Astrocyte (in vitro differentiated cells and primary cell): ENCODE data around the gene KIAA0319L. TPM values are rescaled to one million over a fixed set of nuclear protein-coding genes. Genes with fewer than 3 reads are reported as not detected.
"Not testable (repeated sequence)": the region's sequence is repeated elsewhere in the genome, so short reads cannot be mapped to it uniquely, and the experiment has no call there.

Source experiments
- DNase-seq: peaks from one replicate; pipeline ENCODE4 v3.0.0-alpha.2; 2010; ENCODE audit warnings: low read depth
- FAIRE-seq: peaks from 2 replicates; lab custom pipeline; 2011; peaks lifted over from hg19 to GRCh38; lab: Jason Lieb, UNC
- H2AFZ ChIP-seq: 2 replicates; pipeline ENCODE4 v1.6.0; 2012; ENCODE audit warnings: low read depth, low read length, inconsistent platforms
- H3K27ac ChIP-seq: 2 replicates; pipeline ENCODE4 v1.5.1; 2011; ENCODE audit warnings: low read depth, low read length, inconsistent platforms
- H3K27me3 ChIP-seq: 2 replicates; pipeline ENCODE4 v1.6.0; 2011; ENCODE audit warnings: low read length, inconsistent platforms; ENCODE audit not compliant: insufficient read depth
- H3K36me3 ChIP-seq: 2 replicates; pipeline ENCODE4 v1.5.1; 2011; ENCODE audit warnings: low read length, inconsistent platforms; ENCODE audit not compliant: insufficient read depth
- H3K4me1 ChIP-seq: 2 replicates; pipeline ENCODE4 v1.5.1; 2011; ENCODE audit warnings: low read length, inconsistent platforms; ENCODE audit not compliant: insufficient read depth
- H3K4me2 ChIP-seq: 2 replicates; pipeline ENCODE4 v1.6.0; 2012; ENCODE audit warnings: low read length, inconsistent platforms
- H3K4me3 ChIP-seq: 2 replicates; pipeline ENCODE4 v1.5.1; 2011; ENCODE audit warnings: low read depth, mild to moderate bottlenecking, low read length, inconsistent platforms; ENCODE audit not compliant: insufficient read depth
- H3K79me2 ChIP-seq: 2 replicates; pipeline ENCODE4 v1.6.0; 2012; ENCODE audit warnings: mild to moderate bottlenecking, low read length, inconsistent platforms; ENCODE audit not compliant: insufficient read depth
- H3K9ac ChIP-seq: 2 replicates; pipeline ENCODE4 v1.6.0; 2012; ENCODE audit warnings: mild to moderate bottlenecking, low read length, inconsistent platforms
- H3K9me3 ChIP-seq: 2 replicates; pipeline ENCODE4 v1.5.1; 2012; ENCODE audit warnings: low read depth, mild to moderate bottlenecking, low read length, inconsistent platforms; ENCODE audit not compliant: insufficient read depth
- H4K20me1 ChIP-seq: 2 replicates; pipeline ENCODE4 v1.6.0; 2012; ENCODE audit warnings: low read length, inconsistent platforms; ENCODE audit not compliant: insufficient read depth
- H3K27ac Mint-ChIP-seq: one replicate; pipeline ENCODE4 v1.8.0; 2021; ENCODE audit warnings: mild to moderate bottlenecking, mixed read lengths; ENCODE audit not compliant: unreplicated experiment
- H3K27me3 Mint-ChIP-seq: one replicate; pipeline ENCODE4 v1.8.0; 2021; ENCODE audit warnings: low read depth, mixed read lengths; ENCODE audit not compliant: unreplicated experiment
- H3K36me3 Mint-ChIP-seq: one replicate; pipeline ENCODE4 v1.8.0; 2021; ENCODE audit warnings: low read depth, mixed read lengths; ENCODE audit not compliant: unreplicated experiment
- H3K4me1 Mint-ChIP-seq: one replicate; pipeline ENCODE4 v1.8.0; 2021; ENCODE audit warnings: low read depth, mixed read lengths; ENCODE audit not compliant: unreplicated experiment
- H3K4me3 Mint-ChIP-seq: one replicate; pipeline ENCODE4 v1.8.0; 2021; ENCODE audit warnings: mild to moderate bottlenecking, moderate library complexity, mixed read lengths; ENCODE audit not compliant: unreplicated experiment
- H3K9me3 Mint-ChIP-seq: one replicate; pipeline ENCODE4 v1.8.0; 2021; ENCODE audit warnings: mild to moderate bottlenecking, mixed read lengths; ENCODE audit not compliant: unreplicated experiment
- CTCF ChIP-seq: IDR thresholded peaks from 2 replicates; pipeline ENCODE4 v1.5.1; 2011; ENCODE audit warnings: low read depth, mild to moderate bottlenecking, inconsistent platforms, low read length, moderate library complexity; ENCODE audit not compliant: insufficient read depth
- EZH2 ChIP-seq: IDR thresholded peaks from 2 replicates; pipeline ENCODE4 v1.6.1; 2012; ENCODE audit warnings: mild to moderate bottlenecking, low read length, inconsistent platforms; ENCODE audit not compliant: insufficient read depth
- total RNA-seq: library from RNA; stranded (reverse); gene quantifications from 2 replicates; pipeline ENCODE4 v1.2.1, GENCODE V29; 2021

KIAA0319L gene
- total RNA-seq, 1 donor from 2014 or later: 42.5 TPM

DNA sequence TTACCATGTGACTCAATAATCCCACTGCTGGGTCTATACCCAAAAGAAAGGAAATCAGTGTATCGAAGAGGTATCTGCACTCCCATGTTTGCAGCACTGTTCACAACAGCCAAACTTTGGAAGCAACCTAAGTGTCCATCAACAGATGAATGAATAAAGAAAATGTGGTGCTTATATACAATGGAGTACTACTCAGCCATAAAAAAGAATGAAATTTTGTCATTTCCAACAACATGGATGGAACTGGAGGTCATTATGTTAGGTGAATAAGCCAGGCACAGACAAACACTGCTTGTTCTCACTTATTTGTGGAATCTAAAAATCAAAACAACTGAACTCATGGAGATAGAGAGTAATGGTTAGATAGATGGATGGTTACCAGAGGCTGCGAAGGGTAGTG is 79.3 kb downstream of the KIAA0319L start:
- no peaks in the 10 kb centered on the region for H3K36me3 ChIP-seq
- no peak overlapping the region for H3K4me3 Mint-ChIP-seq
- no peaks in the 10 kb centered on the region for H3K79me2 ChIP-seq
- FAIRE-seq (no peak), DNase-seq (no peak)
- H3K27ac ChIP-seq: no peak overlapping the region
- H3K4me1 Mint-ChIP-seq: no peaks in the 10 kb centered on the region
- no peaks in the 10 kb centered on the region for H3K9me3 ChIP-seq
- H3K9ac ChIP-seq: no peak overlapping the region
- H3K27me3 ChIP-seq: no peaks in the 10 kb centered on the region
- H3K4me2 ChIP-seq: no peak overlapping the region
- H3K9me3 Mint-ChIP-seq: no peaks in the 10 kb centered on the region
- no peak overlapping the region for H2AFZ ChIP-seq
- TF ChIP-seq CTCF: no peak
- no peak for TF ChIP-seq EZH2
- peaks cover 11% of the 10 kb centered on the region for H3K36me3 Mint-ChIP-seq
- H3K27ac Mint-ChIP-seq: no peak overlapping the region
- no peaks in the 10 kb centered on the region for H3K27me3 Mint-ChIP-seq
- H4K20me1 ChIP-seq: no peaks in the 10 kb centered on the region
- no peak overlapping the region for H3K4me3 ChIP-seq
- H3K4me1 ChIP-seq: no peaks in the 10 kb centered on the region

GRCh38 chr1:35475856-35476674 is 81.1 kb downstream of the KIAA0319L start:
- no peak for FAIRE-seq
- H3K4me3 Mint-ChIP-seq: no peak overlapping the region
- no peak overlapping the region for H3K27ac Mint-ChIP-seq
- no peaks in the 10 kb centered on the region for H3K36me3 ChIP-seq
- H3K27ac ChIP-seq: no peak overlapping the region
- H3K27me3 ChIP-seq: no peaks in the 10 kb centered on the region
- H2AFZ ChIP-seq: no peak overlapping the region
- no peak overlapping the region for H3K9ac ChIP-seq
- H3K9me3 Mint-ChIP-seq: no peaks in the 10 kb centered on the region
- H3K36me3 Mint-ChIP-seq: peaks cover 11% of the 10 kb centered on the region
- H3K4me3 ChIP-seq: no peak overlapping the region
- no peaks in the 10 kb centered on the region for H3K9me3 ChIP-seq
- H3K4me1 Mint-ChIP-seq: peaks cover 3% of the 10 kb centered on the region
- H3K4me1 ChIP-seq: no peaks in the 10 kb centered on the region
- DNase-seq: no peak
- H3K4me2 ChIP-seq: no peak overlapping the region
- H3K27me3 Mint-ChIP-seq: no peaks in the 10 kb centered on the region
- H4K20me1 ChIP-seq: no peaks in the 10 kb centered on the region
- TF ChIP-seq EZH2: no peak
- no peak for TF ChIP-seq CTCF
- no peaks in the 10 kb centered on the region for H3K79me2 ChIP-seq

DNA sequence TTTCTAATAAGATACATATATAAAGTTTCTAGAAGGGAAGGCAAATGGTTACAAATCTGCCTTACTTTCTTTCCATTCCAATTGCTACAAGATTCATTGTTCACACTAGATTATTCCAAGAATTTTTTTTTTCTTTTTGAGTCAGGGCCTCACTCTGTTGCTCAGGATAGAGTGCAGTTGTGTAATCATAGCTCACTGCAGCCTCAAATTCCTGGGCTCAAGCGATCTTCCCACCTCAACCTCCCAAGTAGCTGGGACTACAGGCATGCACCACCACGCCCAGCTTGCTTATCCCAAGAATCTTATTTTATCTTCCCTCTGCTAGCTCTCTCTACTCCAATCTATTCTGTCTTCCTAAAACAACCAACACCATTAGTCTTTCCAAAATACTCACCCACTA is 81.8 kb downstream of the KIAA0319L start:
- no peaks in the 10 kb centered on the region for H3K27me3 Mint-ChIP-seq
- Histone ChIP-seq H3K4me1 (no peaks in the 10 kb centered on the region), H3K36me3 (no peaks in the 10 kb centered on the region), H3K4me3 (no peak overlapping the region), H4K20me1 (no peaks in the 10 kb centered on the region), H3K4me2 (no peak overlapping the region), H3K9ac (no peak overlapping the region), H2AFZ (no peak overlapping the region), H3K9me3 (no peaks in the 10 kb centered on the region), H3K27ac (no peak overlapping the region), H3K27me3 (no peaks in the 10 kb centered on the region), H3K79me2 (no peaks in the 10 kb centered on the region)
- H3K4me1 Mint-ChIP-seq: peaks cover 7% of the 10 kb centered on the region
- DNase-seq: peak; percentile 14
- no peak for FAIRE-seq
- no peak overlapping the region for H3K27ac Mint-ChIP-seq
- TF ChIP-seq CTCF: no peak
- peaks cover 11% of the 10 kb centered on the region for H3K36me3 Mint-ChIP-seq
- H3K9me3 Mint-ChIP-seq: no peaks in the 10 kb centered on the region
- H3K4me3 Mint-ChIP-seq: no peak overlapping the region

DNA sequence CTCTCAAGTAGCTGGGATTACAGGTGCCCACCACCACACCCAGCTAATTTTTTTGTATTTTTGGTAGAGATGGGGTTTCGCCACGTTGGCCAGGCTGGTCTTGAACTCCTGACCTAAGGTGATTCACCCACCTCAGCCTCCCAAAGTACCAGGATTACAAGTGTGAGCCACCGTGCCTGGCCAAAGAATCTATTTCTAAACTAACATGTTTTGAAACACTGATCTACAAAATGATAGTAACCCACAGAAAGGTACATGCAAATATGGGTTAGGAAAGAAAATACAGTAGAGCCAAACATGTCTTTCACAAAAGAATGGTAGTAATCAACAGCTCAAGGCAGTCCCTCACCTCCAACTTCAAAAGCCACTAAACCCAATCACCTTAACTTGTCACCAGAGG is 84.0 kb downstream of the KIAA0319L start:
- peaks cover 13% of the 10 kb centered on the region for H3K36me3 Mint-ChIP-seq
- H3K4me2 ChIP-seq, DNase-seq, H2AFZ ChIP-seq, H3K4me3 Mint-ChIP-seq, H3K9me3 ChIP-seq, H3K27me3 Mint-ChIP-seq, H3K36me3 ChIP-seq, H3K27ac ChIP-seq, H3K27me3 ChIP-seq, H4K20me1 ChIP-seq, H3K4me1 ChIP-seq, H3K9ac ChIP-seq, H3K79me2 ChIP-seq, H3K4me1 Mint-ChIP-seq, FAIRE-seq, H3K4me3 ChIP-seq, H3K27ac Mint-ChIP-seq, H3K9me3 Mint-ChIP-seq: not testable (repeated sequence)
